ENCODE data around the gene STK33.
A peak's percentile ranks its signal among the peaks of the same experiment; 100 is the strongest.

Gene STK33

GRCh38 chr11:8386134-8386864 lies 207.7 kb downstream of the STK33 start:
- peak; percentile 77 for ATAC-seq

GRCh38 chr11:8384199-8384821 lies 209.7 kb downstream of the STK33 start:
- Mint-ChIP-seq H3K9me3 (no peaks in the 10 kb centered on the region), H3K4me1 (peaks cover 11% of the 10 kb centered on the region), H3K36me3 (no peaks in the 10 kb centered on the region), H3K27ac (peak overlapping the region; percentile 26), H3K27me3 (no peaks in the 10 kb centered on the region), H3K4me3 (no peak overlapping the region)
- ATAC-seq = peak; percentile 55

More at GRCh38 chr11:8386134-8386864, 207.7 kb downstream of the STK33 start:
- no peaks in the 10 kb centered on the region for H3K9me3 Mint-ChIP-seq
- H3K27ac Mint-ChIP-seq = no peak overlapping the region
- H3K4me1 Mint-ChIP-seq = peaks cover 11% of the 10 kb centered on the region
- H3K36me3 Mint-ChIP-seq = no peaks in the 10 kb centered on the region
- no peak overlapping the region for H3K4me3 Mint-ChIP-seq
- H3K27me3 Mint-ChIP-seq = no peaks in the 10 kb centered on the region

GRCh38 chr11:8383627-8384026 lies 210.4 kb downstream of the STK33 start:
- H3K36me3 Mint-ChIP-seq = no peaks in the 10 kb centered on the region
- no peak overlapping the region for H3K27ac Mint-ChIP-seq
- ATAC-seq = no peak
- H3K27me3 Mint-ChIP-seq = no peaks in the 10 kb centered on the region
- H3K9me3 Mint-ChIP-seq = no peaks in the 10 kb centered on the region
- H3K4me1 Mint-ChIP-seq = peaks cover 11% of the 10 kb centered on the region
- no peak overlapping the region for H3K4me3 Mint-ChIP-seq

- peaks cover 11% of the 10 kb centered on the region for H3K4me1 Mint-ChIP-seq
- no peak overlapping the region for H3K27ac Mint-ChIP-seq
- H3K27me3 Mint-ChIP-seq = no peaks in the 10 kb centered on the region
- H3K36me3 Mint-ChIP-seq = no peaks in the 10 kb centered on the region
- H3K4me3 Mint-ChIP-seq = no peak overlapping the region
- no peak for ATAC-seq
- H3K9me3 Mint-ChIP-seq = no peaks in the 10 kb centered on the region
These were observed 210.8 kb downstream of the STK33 start for GRCh38 chr11:8383227-8383626.

GRCh38 chr11:8382436-8383053 lies 211.5 kb downstream of the STK33 start:
- Mint-ChIP-seq H3K27me3 (no peaks in the 10 kb centered on the region), H3K27ac (no peak overlapping the region), H3K4me3 (no peak overlapping the region), H3K36me3 (no peaks in the 10 kb centered on the region), H3K9me3 (no peaks in the 10 kb centered on the region), H3K4me1 (peaks cover 11% of the 10 kb centered on the region)
- no peak for ATAC-seq

- Mint-ChIP-seq H3K36me3 (no peaks in the 10 kb centered on the region), H3K9me3 (no peaks in the 10 kb centered on the region), H3K4me3 (no peak overlapping the region), H3K27ac (no peak overlapping the region), H3K27me3 (no peaks in the 10 kb centered on the region), H3K4me1 (peaks cover 11% of the 10 kb centered on the region)
- ATAC-seq = no peak
These were observed 212.1 kb downstream of the STK33 start for GRCh38 chr11:8381871-8382396.

- H3K9me3 Mint-ChIP-seq = no peaks in the 10 kb centered on the region
- H3K36me3 Mint-ChIP-seq = no peaks in the 10 kb centered on the region
- no peak overlapping the region for H3K27ac Mint-ChIP-seq
- H3K4me3 Mint-ChIP-seq = no peak overlapping the region
- ATAC-seq = no peak
- peaks cover 11% of the 10 kb centered on the region for H3K4me1 Mint-ChIP-seq
- H3K27me3 Mint-ChIP-seq = no peaks in the 10 kb centered on the region
These were observed 212.7 kb downstream of the STK33 start for GRCh38 chr11:8381343-8381742.

- no peak overlapping the region for H3K27ac Mint-ChIP-seq
- H3K36me3 Mint-ChIP-seq = no peaks in the 10 kb centered on the region
- no peaks in the 10 kb centered on the region for H3K27me3 Mint-ChIP-seq
- H3K4me1 Mint-ChIP-seq = peaks cover 6% of the 10 kb centered on the region
- no peaks in the 10 kb centered on the region for H3K9me3 Mint-ChIP-seq
- no peak overlapping the region for H3K4me3 Mint-ChIP-seq
- ATAC-seq = no peak
These were observed 218.1 kb downstream of the STK33 start for GRCh38 chr11:8375932-8376331.

GRCh38 chr11:8375460-8375859 lies 218.6 kb downstream of the STK33 start:
- no peak overlapping the region for H3K27ac Mint-ChIP-seq

GRCh38 chr11:8374716-8375115 lies 219.3 kb downstream of the STK33 start:
- no peaks in the 10 kb centered on the region for H3K27me3 Mint-ChIP-seq
- no peaks in the 10 kb centered on the region for H3K9me3 Mint-ChIP-seq
- no peak overlapping the region for H3K4me3 Mint-ChIP-seq
- ATAC-seq = no peak
- no peaks in the 10 kb centered on the region for H3K36me3 Mint-ChIP-seq
- no peak overlapping the region for H3K27ac Mint-ChIP-seq
- H3K4me1 Mint-ChIP-seq = peaks cover 6% of the 10 kb centered on the region

More at GRCh38 chr11:8375460-8375859, 218.6 kb downstream of the STK33 start:
- no peaks in the 10 kb centered on the region for H3K27me3 Mint-ChIP-seq
- no peaks in the 10 kb centered on the region for H3K9me3 Mint-ChIP-seq
- ATAC-seq = no peak
- peaks cover 6% of the 10 kb centered on the region for H3K4me1 Mint-ChIP-seq
- no peaks in the 10 kb centered on the region for H3K36me3 Mint-ChIP-seq
- H3K4me3 Mint-ChIP-seq = no peak overlapping the region

GRCh38 chr11:8373519-8374432 lies 220.3 kb downstream of the STK33 start:
- Mint-ChIP-seq H3K9me3 (no peaks in the 10 kb centered on the region), H3K36me3 (no peaks in the 10 kb centered on the region), H3K27ac (no peak overlapping the region), H3K27me3 (no peaks in the 10 kb centered on the region), H3K4me3 (no peak overlapping the region), H3K4me1 (peaks cover 6% of the 10 kb centered on the region)
- no peak for ATAC-seq

GRCh38 chr11:8372641-8373381 lies 221.2 kb downstream of the STK33 start:
- Mint-ChIP-seq H3K27me3 (no peaks in the 10 kb centered on the region), H3K27ac (no peak overlapping the region), H3K36me3 (no peaks in the 10 kb centered on the region), H3K4me3 (no peak overlapping the region), H3K4me1 (peaks cover 6% of the 10 kb centered on the region), H3K9me3 (no peaks in the 10 kb centered on the region)
- ATAC-seq = no peak

- no peaks in the 10 kb centered on the region for H3K9me3 Mint-ChIP-seq
- H3K4me3 Mint-ChIP-seq = no peak overlapping the region
- ATAC-seq = no peak
- H3K36me3 Mint-ChIP-seq = no peaks in the 10 kb centered on the region
- H3K27me3 Mint-ChIP-seq = no peaks in the 10 kb centered on the region
- no peak overlapping the region for H3K27ac Mint-ChIP-seq
- H3K4me1 Mint-ChIP-seq = peaks cover 6% of the 10 kb centered on the region
These were observed 222.5 kb downstream of the STK33 start for GRCh38 chr11:8371516-8371884.

- H3K9me3 Mint-ChIP-seq = no peaks in the 10 kb centered on the region
- ATAC-seq = no peak
- H3K36me3 Mint-ChIP-seq = no peaks in the 10 kb centered on the region
- no peaks in the 10 kb centered on the region for H3K27me3 Mint-ChIP-seq
- no peak overlapping the region for H3K27ac Mint-ChIP-seq
- H3K4me3 Mint-ChIP-seq = no peak overlapping the region
- peaks cover 6% of the 10 kb centered on the region for H3K4me1 Mint-ChIP-seq
These were observed 223.1 kb downstream of the STK33 start for GRCh38 chr11:8370812-8371515.
